ENCODE results near the gene WWP2. TPM values are rescaled to one million over a fixed set of nuclear protein-coding genes. Genes with fewer than 3 reads are reported as not detected.
"Not testable (repeated sequence)": the region's sequence is repeated elsewhere in the genome, so short reads cannot be mapped to it uniquely, and the experiment has no call there.

WWP2 gene
- total RNA-seq, 1 experiment from 2014 or later, result 12.0 TPM

DNA sequence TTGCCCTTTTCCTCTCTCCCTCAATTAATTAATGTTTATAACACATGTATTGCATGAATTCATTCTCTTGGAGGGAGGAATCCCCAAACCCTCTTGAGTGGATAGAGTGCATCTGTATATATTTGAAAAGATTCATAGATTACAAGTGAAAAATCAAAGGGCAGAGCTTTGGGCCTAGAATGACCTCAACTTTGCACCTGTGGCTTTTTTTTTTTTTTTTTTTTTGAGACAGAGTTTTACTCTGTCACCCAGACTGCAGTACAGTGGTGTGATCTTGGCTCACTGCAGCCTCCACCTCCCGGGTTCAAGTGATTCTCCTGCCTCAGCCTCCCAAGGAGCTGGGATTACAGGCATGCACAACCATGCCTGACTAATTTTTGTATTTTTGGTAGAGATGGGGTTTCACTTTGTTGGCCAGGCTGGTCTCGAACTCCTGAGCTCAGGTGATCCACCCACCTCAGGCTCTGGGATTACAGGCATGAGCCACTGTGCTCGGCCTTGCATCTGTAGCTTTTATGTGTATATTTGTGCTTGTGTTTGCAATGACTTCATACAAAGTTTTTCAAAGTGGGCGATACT is 62.5 kb downstream of the WWP2 start:
- H3K9me3 ChIP-seq (replicated peaks); H3K27ac ChIP-seq; DNase-seq; H3K36me3 ChIP-seq; H3K4me3 ChIP-seq; H3K27me3 ChIP-seq; H3K4me1 ChIP-seq: not testable (repeated sequence)

DNA sequence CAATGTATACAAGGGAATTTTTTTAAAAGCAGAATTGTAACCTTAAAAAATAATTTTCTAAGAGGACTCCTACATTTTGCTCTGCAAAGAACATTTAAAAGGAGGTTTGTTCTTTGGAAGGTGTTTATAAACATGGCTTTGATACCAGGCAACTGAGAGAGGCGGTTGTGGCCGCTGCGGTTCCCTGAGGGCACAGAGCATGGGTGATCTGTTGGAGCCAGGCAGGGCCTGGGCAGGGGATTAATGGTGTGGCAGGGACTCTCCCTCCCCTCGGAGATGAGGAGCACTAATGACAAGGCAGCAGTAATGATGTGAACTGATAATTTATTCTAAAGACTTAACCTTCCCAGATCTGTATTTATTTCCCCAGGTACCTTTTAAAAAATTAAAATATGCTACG is 65.4 kb downstream of the WWP2 start:
- no peaks in the 10 kb centered on the region for H3K27me3 ChIP-seq
- no peak overlapping the region for H3K27ac ChIP-seq
- no peak overlapping the region for H3K4me3 ChIP-seq
- no peaks in the 10 kb centered on the region for H3K36me3 ChIP-seq
- no peaks in the 10 kb centered on the region for H3K9me3 ChIP-seq (replicated peaks)
- DNase-seq, result no peak
- H3K4me1 ChIP-seq, result no peaks in the 10 kb centered on the region

DNA sequence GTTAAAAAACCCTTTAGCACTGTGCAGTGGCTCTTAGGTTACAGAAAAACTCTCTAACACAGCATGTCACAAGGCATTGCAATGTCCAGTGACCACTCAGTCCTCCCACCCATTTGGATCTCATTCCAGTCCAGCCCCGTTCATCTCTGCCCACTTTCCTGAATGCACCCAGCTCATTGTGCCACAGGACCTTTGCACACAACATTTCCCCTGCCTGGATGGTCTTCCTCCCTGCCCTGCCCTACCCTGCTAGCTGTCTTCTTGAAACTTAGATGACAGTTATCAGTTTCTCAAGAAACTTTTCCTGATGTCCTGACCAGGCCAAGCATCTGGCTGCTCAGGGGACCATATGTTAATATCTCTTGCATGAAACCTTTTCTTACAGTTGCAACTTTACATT is 67.2 kb downstream of the WWP2 start:
- Histone ChIP-seq H3K36me3 (no peaks in the 10 kb centered on the region), H3K9me3 (replicated peaks) (no peaks in the 10 kb centered on the region), H3K27ac (no peak overlapping the region), H3K27me3 (no peaks in the 10 kb centered on the region), H3K4me1 (no peaks in the 10 kb centered on the region), H3K4me3 (no peak overlapping the region)
- DNase-seq, result no peak

DNA sequence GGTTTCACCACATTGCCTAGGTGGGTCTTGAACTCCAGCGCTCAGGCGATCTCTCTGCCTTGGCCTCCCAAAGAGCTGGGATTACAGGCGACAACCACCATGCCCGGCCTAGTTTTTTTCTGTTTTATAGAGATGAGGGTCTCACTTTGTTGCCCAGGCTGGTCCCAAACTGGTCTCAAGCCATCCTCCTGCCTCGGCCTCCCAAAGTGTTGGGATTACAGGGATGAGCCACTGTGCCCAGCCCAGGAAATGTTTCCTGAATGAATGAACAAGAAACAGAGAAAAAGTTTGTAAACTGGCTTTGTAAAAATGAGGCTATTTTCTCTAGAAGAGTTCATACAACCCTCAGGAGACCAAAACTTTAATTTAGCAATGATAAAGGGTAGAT is 68.0 kb downstream of the WWP2 start:
- H3K27ac ChIP-seq, result no peak overlapping the region

DNA sequence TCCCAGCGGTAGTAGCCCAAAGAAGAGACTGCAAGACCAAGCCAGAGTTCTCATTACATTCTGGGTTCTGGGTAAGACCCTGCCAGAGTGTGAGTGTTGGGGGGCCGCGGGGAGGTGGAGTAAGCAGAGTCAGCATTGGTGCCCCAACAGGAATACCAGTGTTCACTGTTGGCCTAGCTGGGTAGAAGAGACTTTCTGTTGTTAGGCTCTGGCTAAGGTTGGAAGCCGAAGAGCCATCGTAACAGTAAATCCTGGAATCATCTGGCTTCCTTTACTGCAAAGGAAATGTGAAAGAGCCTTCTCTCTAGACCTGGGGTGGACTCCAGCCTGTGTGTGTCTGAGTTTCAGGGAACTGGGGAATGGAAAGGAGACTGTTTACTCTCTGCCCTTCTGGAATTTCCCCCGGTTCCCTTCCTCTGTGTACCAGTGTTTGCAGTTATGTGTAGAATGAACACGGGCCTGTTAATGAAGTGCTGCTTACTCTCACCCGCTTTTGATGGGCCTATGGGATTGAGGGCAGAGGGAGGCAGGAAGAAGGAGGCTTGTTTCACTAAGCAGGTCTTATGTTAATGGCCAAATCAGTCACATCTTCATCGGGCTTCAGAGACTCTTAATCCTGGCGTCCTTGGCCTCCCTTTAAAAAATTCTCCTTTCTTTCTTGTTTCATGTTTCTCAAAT is 68.5 kb downstream of the WWP2 start:
- Histone ChIP-seq H3K9me3 (replicated peaks) (no peaks in the 10 kb centered on the region), H3K4me3 (no peak overlapping the region), H3K27ac (no peak overlapping the region), H3K36me3 (no peaks in the 10 kb centered on the region), H3K27me3 (no peaks in the 10 kb centered on the region), H3K4me1 (no peaks in the 10 kb centered on the region)
- no peak for DNase-seq

More for the DNA sequence above, 68.0 kb downstream of the WWP2 start:
- DNase-seq, result no peak
- Histone ChIP-seq H3K36me3 (no peaks in the 10 kb centered on the region), H3K4me3 (no peak overlapping the region), H3K27me3 (no peaks in the 10 kb centered on the region), H3K4me1 (no peaks in the 10 kb centered on the region), H3K9me3 (replicated peaks) (no peaks in the 10 kb centered on the region)

DNA sequence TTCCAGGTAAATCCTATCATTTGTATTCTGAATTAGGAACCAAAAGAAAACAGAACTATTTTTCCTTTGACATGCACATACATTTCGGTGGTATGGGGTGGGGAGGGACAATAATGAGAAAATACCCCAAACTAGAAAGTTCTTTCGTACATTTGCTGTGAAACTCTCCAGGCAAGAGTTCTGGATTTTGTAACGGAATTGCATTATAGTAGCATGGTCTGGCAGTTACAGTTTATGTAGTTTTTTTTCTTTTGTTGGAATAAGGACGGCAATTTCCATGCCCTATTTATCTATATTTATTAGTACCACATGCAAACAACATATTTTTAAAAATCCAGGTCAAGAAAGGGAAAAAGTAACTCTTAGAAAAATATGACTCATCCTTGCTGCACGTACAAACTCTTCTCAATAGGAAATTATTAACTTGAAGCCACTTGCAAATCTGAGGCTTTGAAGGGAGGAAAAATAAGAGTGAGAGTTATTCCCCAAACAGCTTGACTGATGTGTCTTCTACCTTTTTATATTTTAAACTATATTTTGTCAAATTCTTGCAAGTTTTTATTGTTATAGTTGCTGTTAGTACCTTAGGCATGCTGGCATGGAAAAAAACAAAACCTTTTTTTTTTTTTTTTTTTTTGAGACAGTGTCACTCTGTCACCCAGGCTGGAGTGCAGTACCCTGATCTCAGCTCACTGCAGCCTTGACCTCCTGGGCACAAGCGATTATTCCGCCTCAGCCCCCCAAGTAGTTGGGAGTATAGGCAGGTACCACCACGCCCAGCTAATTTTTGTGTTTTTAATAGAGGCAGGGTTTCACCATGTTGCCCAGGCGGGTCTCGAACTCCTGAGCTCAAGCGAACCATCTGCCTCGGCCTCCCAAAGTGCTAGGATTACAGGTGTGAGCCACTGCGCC is 69.3 kb downstream of the WWP2 start:
- Histone ChIP-seq H3K9me3 (replicated peaks) (no peaks in the 10 kb centered on the region), H3K4me1 (no peaks in the 10 kb centered on the region), H3K36me3 (no peaks in the 10 kb centered on the region), H3K4me3 (no peak overlapping the region), H3K27me3 (no peaks in the 10 kb centered on the region), H3K27ac (no peak overlapping the region)
- DNase-seq, result no peak

DNA sequence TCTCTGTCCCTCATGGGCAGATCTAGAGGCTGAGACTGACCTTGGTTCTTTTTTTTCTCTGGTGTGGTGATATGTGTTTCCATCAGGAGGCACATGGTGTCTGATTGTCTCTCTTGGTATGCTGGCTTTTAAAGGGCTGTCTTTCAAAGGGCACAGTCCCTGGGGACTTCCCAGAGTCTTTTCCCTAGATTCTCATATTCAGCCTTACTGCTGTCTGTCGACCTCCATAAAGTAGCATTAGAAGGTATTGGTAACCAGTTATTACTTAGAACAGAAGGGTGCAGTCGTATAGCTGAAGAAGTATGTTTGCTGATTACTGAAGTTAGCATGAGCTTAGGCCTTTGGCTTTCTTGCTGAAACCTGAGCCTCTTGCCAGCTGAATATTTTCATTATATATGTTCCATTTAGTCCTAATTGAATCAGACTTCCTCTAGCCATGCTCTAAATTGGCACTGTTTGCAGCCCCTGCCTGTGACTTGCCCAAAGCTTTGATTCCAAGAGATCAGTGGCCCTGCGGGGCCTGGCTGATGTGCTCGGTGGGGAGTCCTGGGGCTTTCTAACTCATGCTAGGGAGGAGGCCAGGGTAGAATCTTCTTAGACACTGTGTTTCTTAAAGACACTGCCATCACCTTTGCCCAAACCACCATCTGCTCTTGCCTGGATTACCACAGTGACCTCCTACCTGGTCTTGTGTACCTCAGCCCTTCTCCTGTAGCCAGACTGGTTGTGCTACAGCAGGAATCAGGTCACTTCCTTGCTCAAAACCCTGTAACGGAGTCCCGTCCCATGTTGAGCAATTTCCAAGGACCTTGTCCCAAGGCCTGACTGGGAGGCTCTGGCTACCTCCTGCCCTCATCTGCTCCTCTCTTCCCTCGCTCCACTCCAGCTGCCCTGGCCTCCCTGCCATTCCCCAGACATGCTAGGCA is 71.5 kb downstream of the WWP2 start:
- H3K9me3 ChIP-seq (replicated peaks), result no peaks in the 10 kb centered on the region
- H3K36me3 ChIP-seq, result no peaks in the 10 kb centered on the region
- no peaks in the 10 kb centered on the region for H3K4me1 ChIP-seq
- H3K27me3 ChIP-seq, result no peaks in the 10 kb centered on the region
- no peak overlapping the region for H3K27ac ChIP-seq
- DNase-seq, result peak in 1 of 2 experiments; percentile 22
- no peak overlapping the region for H3K4me3 ChIP-seq

DNA sequence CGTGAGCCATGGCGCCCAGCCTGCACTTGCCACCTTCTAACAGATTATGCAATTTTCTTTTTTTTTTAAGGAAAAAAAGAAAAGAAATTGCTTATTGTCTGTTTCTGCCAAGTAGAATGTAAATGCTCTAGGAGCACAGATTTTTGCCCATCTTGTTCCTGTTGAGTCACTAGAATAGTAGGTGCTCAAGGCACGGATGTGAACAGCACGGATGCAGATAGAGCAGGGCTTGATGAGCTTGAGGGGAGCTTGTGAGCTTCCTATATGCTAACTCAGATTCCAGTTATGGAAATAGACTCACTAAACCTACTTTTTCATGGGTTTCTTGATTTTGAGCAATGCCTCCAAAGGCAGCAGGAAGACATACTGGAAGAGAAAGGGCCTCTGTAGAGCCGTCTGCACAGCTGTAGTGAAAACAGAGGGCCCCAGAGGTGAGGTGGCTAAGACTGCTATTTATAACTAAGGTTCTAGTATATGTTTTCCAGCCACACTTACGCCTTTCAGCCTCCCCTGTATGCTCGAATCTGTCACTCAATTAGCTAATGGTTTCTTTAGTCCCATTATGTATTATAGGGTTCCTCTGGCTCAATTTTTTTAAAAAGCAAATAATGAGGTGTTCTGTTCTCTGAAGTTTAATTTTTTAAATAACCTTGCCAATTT is 72.8 kb downstream of the WWP2 start:
- Histone ChIP-seq H3K27me3 (no peaks in the 10 kb centered on the region), H3K4me3 (no peak overlapping the region), H3K9me3 (replicated peaks) (no peaks in the 10 kb centered on the region), H3K36me3 (no peaks in the 10 kb centered on the region), H3K27ac (no peak overlapping the region), H3K4me1 (no peaks in the 10 kb centered on the region)
- DNase-seq, result no peak

DNA sequence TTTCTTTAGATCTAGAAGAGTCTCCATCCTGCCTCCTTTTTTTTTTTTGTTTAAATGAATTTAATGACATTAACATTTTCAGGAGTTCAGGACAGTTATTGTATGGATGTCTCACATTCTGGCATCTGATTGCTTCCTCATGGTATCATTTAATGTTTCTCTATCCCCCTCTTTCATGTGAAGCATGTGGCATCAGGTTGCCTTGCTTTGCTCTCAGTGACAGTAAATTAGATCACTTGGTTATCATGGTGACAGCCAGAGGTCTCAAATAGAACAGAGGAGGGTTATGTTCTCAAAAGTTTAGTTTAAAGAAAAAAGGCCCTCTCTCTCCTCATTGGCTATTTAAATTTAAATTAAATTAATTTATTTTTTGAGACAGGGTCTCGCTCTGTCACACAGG is 74.1 kb downstream of the WWP2 start:
- H3K4me1 ChIP-seq, result no peaks in the 10 kb centered on the region
- DNase-seq, result no peak
- no peaks in the 10 kb centered on the region for H3K27me3 ChIP-seq
- H3K27ac ChIP-seq, result no peak overlapping the region
- no peaks in the 10 kb centered on the region for H3K9me3 ChIP-seq (replicated peaks)
- no peak overlapping the region for H3K4me3 ChIP-seq
- H3K36me3 ChIP-seq, result no peaks in the 10 kb centered on the region

DNA sequence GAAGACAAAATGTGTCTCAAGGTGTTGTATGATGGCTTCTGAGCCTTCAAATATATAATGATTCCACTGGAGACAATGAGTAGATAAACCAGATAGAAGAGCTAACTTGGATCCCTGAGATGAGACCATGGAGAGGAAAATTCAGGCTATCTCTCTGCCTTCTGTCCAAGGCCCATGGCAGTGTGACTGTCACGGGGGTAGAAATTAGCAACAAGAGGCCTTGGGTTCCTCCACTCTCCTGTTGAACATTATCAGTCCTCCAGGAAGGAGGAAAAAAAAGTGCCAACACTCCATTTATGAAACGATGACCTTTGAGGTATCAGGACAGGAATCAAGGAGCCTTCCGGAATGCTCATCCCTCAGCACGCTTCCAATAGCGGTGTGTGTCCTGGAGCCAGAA is 75.2 kb downstream of the WWP2 start:
- no peaks in the 10 kb centered on the region for H3K4me1 ChIP-seq

DNA sequence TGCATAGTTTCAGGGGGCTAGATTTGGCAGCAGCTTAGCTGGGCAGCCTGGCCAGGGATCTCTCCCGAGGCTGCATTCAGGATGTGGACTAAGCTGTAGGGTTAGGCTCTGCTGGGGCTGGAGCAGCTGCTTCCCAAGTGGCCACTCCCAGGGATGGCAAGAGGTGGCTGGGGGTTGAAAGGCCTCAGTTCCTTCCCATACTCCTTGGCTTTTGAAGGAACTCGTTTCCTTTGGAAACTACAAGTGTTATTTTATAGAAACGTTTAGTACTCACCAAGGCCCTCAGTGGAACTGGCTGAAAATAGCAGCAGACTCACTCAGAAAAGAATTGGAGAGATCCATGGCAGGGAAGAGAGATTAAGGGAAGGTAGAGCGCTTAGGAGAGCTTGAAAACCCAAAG is 76.4 kb downstream of the WWP2 start:
- no peaks in the 10 kb centered on the region for H3K9me3 ChIP-seq (replicated peaks)
- no peaks in the 10 kb centered on the region for H3K36me3 ChIP-seq
- no peak overlapping the region for H3K4me3 ChIP-seq
- H3K27ac ChIP-seq, result no peak overlapping the region
- H3K27me3 ChIP-seq, result no peaks in the 10 kb centered on the region
- H3K4me1 ChIP-seq, result no peaks in the 10 kb centered on the region
- peak; percentile 16 to 39 for DNase-seq

More for the DNA sequence above, 75.2 kb downstream of the WWP2 start:
- no peak overlapping the region for H3K4me3 ChIP-seq
- no peak for DNase-seq
- no peak overlapping the region for H3K27ac ChIP-seq
- H3K9me3 ChIP-seq (replicated peaks), result no peaks in the 10 kb centered on the region
- H3K36me3 ChIP-seq, result no peaks in the 10 kb centered on the region
- H3K27me3 ChIP-seq, result no peaks in the 10 kb centered on the region

DNA sequence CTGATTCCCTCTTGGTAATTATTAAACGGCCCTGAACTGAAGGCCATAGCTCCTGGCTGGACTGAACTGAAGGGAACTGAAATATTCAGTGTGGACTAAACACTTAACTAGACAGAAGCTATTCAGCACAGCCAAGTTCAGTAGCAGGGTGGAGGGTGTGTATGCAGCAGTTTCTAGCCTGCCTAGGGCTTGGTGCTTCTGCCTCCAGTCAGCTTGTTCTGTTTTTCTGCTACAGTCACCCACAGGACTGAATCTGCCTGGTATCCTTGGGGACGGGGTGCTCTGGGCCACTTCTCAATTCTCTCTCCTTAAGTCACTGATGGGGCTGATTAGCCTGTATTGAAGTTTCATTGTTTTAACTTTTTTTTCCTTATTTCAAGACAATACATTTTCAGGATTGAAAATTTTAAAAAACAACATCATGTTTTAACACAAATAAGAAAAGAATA is 77.1 kb downstream of the WWP2 start:
- DNase-seq, result no peak
- Histone ChIP-seq H3K4me1 (no peaks in the 10 kb centered on the region), H3K36me3 (no peaks in the 10 kb centered on the region), H3K9me3 (replicated peaks) (no peaks in the 10 kb centered on the region), H3K4me3 (no peak overlapping the region), H3K27me3 (no peaks in the 10 kb centered on the region), H3K27ac (no peak overlapping the region)

DNA sequence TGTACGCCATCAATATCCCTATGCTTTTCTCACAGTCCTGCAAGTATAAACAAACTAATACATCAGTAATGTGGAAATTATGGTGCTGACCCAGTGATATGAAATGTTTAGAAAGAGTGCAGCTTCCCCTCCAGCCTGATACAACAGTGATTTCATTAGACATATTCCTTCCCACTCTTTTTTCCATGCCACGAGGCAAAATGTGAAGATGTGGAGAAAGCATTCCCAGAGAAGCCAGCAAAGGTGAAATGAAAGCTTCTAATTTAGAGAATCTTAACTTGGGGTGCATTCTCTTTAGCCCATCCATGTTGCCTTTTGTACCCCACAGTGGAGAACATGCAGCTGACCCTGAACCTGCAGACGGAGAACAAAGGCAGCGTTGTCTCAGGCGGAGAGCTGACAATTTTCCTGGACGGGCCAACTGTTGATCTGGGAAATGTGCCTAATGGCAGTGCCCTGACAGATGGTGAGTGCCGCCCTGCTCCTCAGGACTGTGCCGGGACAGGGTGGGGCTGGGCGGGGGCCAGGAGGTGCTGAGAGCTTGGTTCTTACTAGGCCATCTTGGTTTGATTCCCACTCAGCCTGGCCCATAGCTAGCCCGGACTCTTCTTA is 77.8 kb downstream of the WWP2 start:
- Histone ChIP-seq H3K4me1 (no peaks in the 10 kb centered on the region), H3K36me3 (no peaks in the 10 kb centered on the region), H3K4me3 (no peak overlapping the region), H3K27ac (no peak overlapping the region; the same call in 1 of the 2 replicates), H3K9me3 (replicated peaks) (no peaks in the 10 kb centered on the region), H3K27me3 (no peaks in the 10 kb centered on the region)
- peak; percentile 19 to 45 for DNase-seq

DNA sequence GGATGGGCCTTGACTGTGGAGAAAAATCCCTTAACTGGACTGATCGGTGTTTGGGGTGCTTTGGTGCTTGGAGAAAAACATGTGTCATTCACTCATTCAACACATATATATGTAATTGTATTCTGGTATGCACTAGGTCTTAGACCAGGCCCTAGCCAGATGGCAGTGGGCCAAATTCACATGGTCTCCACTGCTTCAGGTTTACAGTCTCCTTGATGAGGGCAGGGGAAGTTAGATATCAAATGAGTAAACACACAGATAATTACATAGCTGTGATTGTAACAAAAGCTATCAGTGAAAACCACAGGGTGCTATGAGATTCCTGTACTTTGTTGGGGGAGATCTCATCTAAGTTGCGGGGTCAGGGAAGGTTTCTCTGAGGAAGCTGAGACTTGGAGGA is 78.8 kb downstream of the WWP2 start:
- DNase-seq, result no peak
- H3K27ac ChIP-seq, result no peak overlapping the region
- no peaks in the 10 kb centered on the region for H3K36me3 ChIP-seq
- no peaks in the 10 kb centered on the region for H3K4me1 ChIP-seq
- H3K4me3 ChIP-seq, result no peak overlapping the region
- no peaks in the 10 kb centered on the region for H3K9me3 ChIP-seq (replicated peaks)
- H3K27me3 ChIP-seq, result no peaks in the 10 kb centered on the region

Data from SJCRH30 (cell line).